H1 (cell line): ENCODE results near the gene EPS8. TPM values are rescaled to one million over a fixed set of nuclear protein-coding genes. Genes with fewer than 3 reads are reported as not detected.
A peak's percentile ranks its signal among the peaks of the same experiment; 100 is the strongest.

ENCODE experiments used
- CTCF ChIA-PET: fragments of 300-600 bp; sonication (Branson Sonifier 250); formaldehyde crosslinking; loops from one replicate; lab custom pipeline; 2021; ENCODE audit not compliant: partially characterized antibody; lab: Charles Lee
- POLR2A ChIA-PET: fragments of 300-600 bp; sonication (Branson Sonifier 250); formaldehyde crosslinking; loops from one replicate; lab custom pipeline; 2021; ENCODE audit warnings: inconsistent platforms; ENCODE audit not compliant: partially characterized antibody; lab: Charles Lee
- DNase-seq, 2 experiments: peaks; one replicate each; pipeline versions ENCODE4 v3.0.0 to v3.0.0-alpha.2; 2010 to 2022; ENCODE audit warnings: low spot score in 2 of 2, low read depth in 1 of 2, mixed read lengths in 1 of 2
- FAIRE-seq: peaks from 2 replicates; lab custom pipeline; 2011; peaks lifted over from hg19 to GRCh38; lab: Jason Lieb, UNC
- H2AFZ ChIP-seq: 2 replicates; pipeline ENCODE4 v1.8.1; 2012; ENCODE audit warnings: low read length, inconsistent platforms
- H2AK5ac ChIP-seq: 2 replicates; pipeline ENCODE4 v1.6.1; 2013; ENCODE audit warnings: low read depth, low read length
- H2BK120ac ChIP-seq: replicated peaks from 2 replicates; pipeline ENCODE3; 2013; ENCODE audit warnings: low read depth, low read length, inconsistent platforms
- H2BK12ac ChIP-seq: 2 replicates; pipeline ENCODE4 v1.6.1; 2013; ENCODE audit warnings: low read depth, low read length
- H2BK15ac ChIP-seq: 2 replicates; pipeline ENCODE4 v1.6.1; 2013; ENCODE audit warnings: low read length
- H2BK20ac ChIP-seq: 2 replicates; pipeline ENCODE4 v1.6.1; 2013; ENCODE audit warnings: low read length
- H2BK5ac ChIP-seq: 2 replicates; pipeline ENCODE4 v1.6.1; 2013; ENCODE audit warnings: low read depth, low read length
- H3K14ac ChIP-seq: 2 replicates; pipeline ENCODE4 v1.6.1; 2013; ENCODE audit warnings: inconsistent platforms; ENCODE audit not compliant: insufficient read length
- H3K18ac ChIP-seq: 2 replicates; pipeline ENCODE4 v1.6.1; 2013; ENCODE audit warnings: low read length; ENCODE audit errors: extremely low read depth
- H3K23ac ChIP-seq: 2 replicates; pipeline ENCODE4 v1.6.1; 2013; ENCODE audit warnings: inconsistent platforms; ENCODE audit not compliant: insufficient read length
- H3K23me2 ChIP-seq: 2 replicates; pipeline ENCODE4 v1.6.1; 2013; ENCODE audit warnings: low read depth, low read length
- H3K27ac ChIP-seq: 2 replicates; pipeline ENCODE4 v1.6.1; 2011; ENCODE audit warnings: low read depth, low read length, inconsistent platforms
- H3K27me3 ChIP-seq, 4 experiments: replicated peaks in 1 of 4; 1 replicate in 1 of 4; 2 replicates in 3 of 4; pipeline versions ENCODE4 v1.6.1 to v1.8.1; 2011 to 2013; ENCODE audit warnings: low read length in 3 of 4, mild to moderate bottlenecking in 3 of 4, inconsistent platforms in 2 of 4, mixed read lengths in 2 of 4, moderate library complexity in 1 of 4; ENCODE audit not compliant: control insufficient read depth in 3 of 4, insufficient read depth in 3 of 4; ENCODE audit errors: extremely low read depth in 1 of 4
- H3K36me3 ChIP-seq, 4 experiments: 2 replicates each; pipeline versions ENCODE4 v1.6.1 to v1.8.1; 2011 to 2013; ENCODE audit warnings: mild to moderate bottlenecking in 4 of 4, low read length in 3 of 4, moderate library complexity in 2 of 4, control low read depth in 1 of 4, inconsistent platforms in 1 of 4; ENCODE audit not compliant: insufficient read depth in 4 of 4, control insufficient read depth in 2 of 4
- H3K4ac ChIP-seq: replicated peaks from 2 replicates; pipeline ENCODE3; 2013; ENCODE audit warnings: low read length, low read depth, mixed read lengths, inconsistent platforms; ENCODE audit not compliant: insufficient read length
- H3K4me1 ChIP-seq, 4 experiments: replicated peaks in 1 of 4; 1 replicate in 1 of 4; 2 replicates in 3 of 4; pipeline versions ENCODE4 v1.6.1 to v1.8.1; 2011 to 2013; ENCODE audit warnings: low read length in 3 of 4, inconsistent platforms in 2 of 4, mixed read lengths in 1 of 4; ENCODE audit not compliant: insufficient read depth in 4 of 4, control insufficient read depth in 3 of 4
- H3K4me2 ChIP-seq, 2 experiments: 2 replicates each; pipeline versions ENCODE4 v1.6.1 to v1.8.1; 2011 to 2013; ENCODE audit warnings: low read depth in 2 of 2, low read length in 2 of 2, control low read depth in 1 of 2, inconsistent platforms in 1 of 2, mild to moderate bottlenecking in 1 of 2; ENCODE audit not compliant: insufficient read depth in 1 of 2
- H3K4me3 ChIP-seq, 4 experiments: fragments of 200-600, 300-600 bp in 1 of 4; sonication (generic), shearing (Covaris generic), sonication (Bioruptor Twin) in 1 of 4; 2 replicates each; pipeline versions ENCODE4 v1.5.1 to v1.8.1; 2011 to 2016; ENCODE audit warnings: low read length in 4 of 4, low read depth in 3 of 4, control low read depth in 2 of 4, inconsistent platforms in 2 of 4, mild to moderate bottlenecking in 2 of 4, mixed read lengths in 1 of 4, moderate library complexity in 1 of 4; ENCODE audit not compliant: insufficient read depth in 2 of 4; ENCODE audit errors: extremely low read depth in 1 of 4
- H3K56ac ChIP-seq: replicated peaks from 2 replicates; pipeline ENCODE3; 2013; ENCODE audit warnings: low read depth, mild to moderate bottlenecking, mixed read lengths, low read length, inconsistent platforms; ENCODE audit not compliant: insufficient read length
- H3K79me1 ChIP-seq: 2 replicates; pipeline ENCODE4 v1.6.1; 2013; ENCODE audit warnings: low read depth, low read length, control low read depth
- H3K79me2 ChIP-seq, 2 experiments: 2 replicates each; pipeline versions ENCODE4 v1.6.1 to v1.8.1; 2012 to 2013; ENCODE audit warnings: low read length in 2 of 2, mild to moderate bottlenecking in 2 of 2, inconsistent platforms in 1 of 2; ENCODE audit not compliant: insufficient read depth in 2 of 2, control insufficient read depth in 1 of 2
- H3K9ac ChIP-seq, 4 experiments: replicated peaks in 1 of 4; 1 replicate in 1 of 4; 2 replicates in 3 of 4; pipeline versions ENCODE4 v1.6.1 to v1.8.1; 2011 to 2013; ENCODE audit warnings: low read depth in 3 of 4, low read length in 3 of 4, control low read depth in 2 of 4, mild to moderate bottlenecking in 2 of 4, moderate library complexity in 2 of 4, inconsistent platforms in 1 of 4; ENCODE audit errors: extremely low read depth in 1 of 4
- H3K9me3 ChIP-seq, 2 experiments: 2 replicates each; pipeline versions ENCODE4 v1.6.1 to v1.8.1; 2012 to 2013; ENCODE audit warnings: mild to moderate bottlenecking in 2 of 2, moderate library complexity in 2 of 2, control low read depth in 1 of 2, inconsistent platforms in 1 of 2, low read depth in 1 of 2, low read length in 1 of 2, mixed read lengths in 1 of 2; ENCODE audit not compliant: insufficient read depth in 2 of 2
- H4K20me1 ChIP-seq, 2 experiments: replicated peaks in 1 of 2; 2 replicates each; pipeline versions ENCODE3 to v1.8.1; 2011 to 2013; ENCODE audit warnings: inconsistent platforms in 2 of 2, low read length in 2 of 2, mild to moderate bottlenecking in 1 of 2; ENCODE audit not compliant: insufficient read depth in 2 of 2, control insufficient read depth in 1 of 2
- H4K5ac ChIP-seq: 2 replicates; pipeline ENCODE4 v1.6.1; 2013; ENCODE audit warnings: low read length, low read depth, mixed read lengths, inconsistent platforms; ENCODE audit not compliant: insufficient read length
- H4K8ac ChIP-seq: 2 replicates; pipeline ENCODE4 v1.8.0; 2013; ENCODE audit warnings: mild to moderate bottlenecking, moderate library complexity, low read length, inconsistent platforms; ENCODE audit not compliant: insufficient read depth; ENCODE audit errors: extremely low read depth
- H4K91ac ChIP-seq: replicated peaks from 2 replicates; pipeline ENCODE3; 2013; ENCODE audit warnings: low read length, mixed read lengths, inconsistent platforms; ENCODE audit not compliant: insufficient read length
- BCL11A ChIP-seq, 2 experiments: IDR thresholded peaks; one replicate each; pipeline ENCODE4 v1.6.1; 2011; ENCODE audit warnings: low read depth in 2 of 2, low read length in 2 of 2, mild to moderate bottlenecking in 2 of 2
- BRCA1 ChIP-seq: IDR thresholded peaks from 2 replicates; pipeline ENCODE4 v1.6.1; 2012; ENCODE audit warnings: low read depth, low read length, improper control_type of control experiment
- CEBPB ChIP-seq: IDR thresholded peaks from 2 replicates; pipeline ENCODE4 v1.6.1; 2012; ENCODE audit warnings: low read depth, low read length
- CTBP2 ChIP-seq: IDR thresholded peaks from 2 replicates; pipeline ENCODE4 v1.7.0; 2011; ENCODE audit warnings: borderline replicate concordance, mild to moderate bottlenecking, moderate library complexity, mixed read lengths, low read length; ENCODE audit not compliant: insufficient read depth, insufficient read length
- GABPA ChIP-seq: IDR thresholded peaks from 2 replicates; pipeline ENCODE4 v1.6.1; 2011; ENCODE audit warnings: mild to moderate bottlenecking, low read length, moderate library complexity, borderline replicate concordance; ENCODE audit not compliant: insufficient read depth
- KDM1A ChIP-seq: fragments of 200-600, 300-600 bp; sonication (generic); IDR thresholded peaks from 2 replicates; pipeline ENCODE4 v1.7.1; 2016; ENCODE audit warnings: mild to moderate bottlenecking, low read length, borderline replicate concordance
- MAFK ChIP-seq: IDR thresholded peaks from 2 replicates; pipeline ENCODE4 v1.6.1; 2012; ENCODE audit warnings: low read depth, mild to moderate bottlenecking, improper control_type of control experiment, low read length
- PHF8 ChIP-seq: fragments of 200-600 bp; sonication (generic); conservative IDR thresholded peaks from 2 replicates; pipeline ENCODE4 v1.7.1; 2012; ENCODE audit warnings: low read depth, mild to moderate bottlenecking, inconsistent platforms, low read length, moderate library complexity
- RBBP5 ChIP-seq: IDR thresholded peaks from 2 replicates; pipeline ENCODE4 v1.7.1; 2012; ENCODE audit warnings: low read depth, mild to moderate bottlenecking, inconsistent platforms, low read length, moderate library complexity, borderline replicate concordance
- SAP30 ChIP-seq: fragments of 300-600 bp; sonication (generic); IDR thresholded peaks from 2 replicates; pipeline ENCODE4 v1.7.1; 2012; ENCODE audit warnings: low read length, moderate library complexity, mild to moderate bottlenecking, inconsistent platforms; ENCODE audit not compliant: insufficient read depth, insufficient replicate concordance
- SIN3A ChIP-seq, 2 experiments: IDR thresholded peaks in 1 of 2; conservative IDR thresholded peaks in 1 of 2; 2 replicates each; pipeline ENCODE4 v1.6.1; 2011 to 2012; ENCODE audit warnings: low read length in 2 of 2, improper control_type of control experiment in 1 of 2, low read depth in 1 of 2, mild to moderate bottlenecking in 1 of 2
- SIX5 ChIP-seq: IDR thresholded peaks from 2 replicates; pipeline ENCODE4 v1.6.1; 2011; ENCODE audit warnings: mild to moderate bottlenecking, low read depth, low read length
- SP1 ChIP-seq: IDR thresholded peaks from 2 replicates; pipeline ENCODE4 v1.6.1; 2011; ENCODE audit warnings: low read depth, low read length
- TAF1 ChIP-seq: IDR thresholded peaks from 2 replicates; pipeline ENCODE4 v1.6.1; 2011; ENCODE audit warnings: mild to moderate bottlenecking, low read depth, low read length
- WGBS, 2 experiments: shearing (Covaris generic) in 1 of 2; methylation state at CpG; one replicate each; pipeline versions ENCODE4 v1.1.6 to v1.1.7; 2013 to 2015; ENCODE audit warnings: low lambda C conversion rate in 2 of 2, mixed read lengths in 2 of 2, inconsistent platforms in 1 of 2, low coverage in 1 of 2, missing lambda C conversion rate in 1 of 2; ENCODE audit not compliant: insufficient replicate concordance in 2 of 2, insufficient coverage in 1 of 2, insufficient read length in 1 of 2; ENCODE audit errors: extremely low coverage in 1 of 2, missing lambda C conversion rate in 1 of 2; 5-methylcytosine and 5-hydroxymethylcytosine counted together
- polyA plus RNA-seq, 7 experiments: library from polyadenylated mRNA; depleted of rRNA in 3 of 7; stranded (reverse) in 5 of 7; unstranded in 2 of 7; fragments of >200 nt in 5 of 7; fragments of 200-250 nt in 2 of 7; gene quantifications; 1 replicate in 5 of 7; 2 replicates in 1 of 7; 4 replicates in 1 of 7; pipeline versions ENCODE4 v1.2.1 to v1.2.3, GENCODE V29; 2011 to 2013; ENCODE audit warnings: missing spikeins in 2 of 7, mixed read lengths in 2 of 7
- total RNA-seq: library from RNA; stranded (reverse); fragmentation: NEBNext Ultra II Directional; extraction: Animal tissue kit (Norgen Biotek cat#: 25700); gene quantifications from 2 replicates; pipeline ENCODE4 v1.2.1, GENCODE V29; 2021

Gene EPS8
- total and polyA plus RNA-seq, 2 of the 8 experiments (the other 6 are each of a cell fraction or from before 2014, with no cell fraction given), result 3.0 to 4.6 TPM

DNA sequence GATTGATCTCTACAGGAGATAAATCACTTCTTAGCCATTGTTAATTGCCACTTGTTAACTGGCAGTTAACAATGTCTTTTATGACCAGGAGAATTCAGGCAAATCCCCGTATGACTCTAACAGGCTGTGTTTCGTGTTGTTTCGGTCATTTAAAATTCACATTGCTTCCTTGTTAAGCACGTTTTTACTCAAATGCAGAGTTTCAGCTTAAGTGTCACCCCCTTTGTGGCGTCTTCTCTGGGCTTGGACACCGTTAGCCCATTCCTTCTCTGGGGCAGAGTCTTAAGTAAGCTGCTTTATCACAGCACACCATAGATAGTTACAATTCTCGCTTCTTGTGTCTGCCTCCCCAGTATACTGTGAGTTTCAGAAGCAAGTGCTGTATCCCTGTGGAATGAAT lies 205.4 kb downstream of the EPS8 start:
- no peak overlapping the region for H3K14ac ChIP-seq
- H4K20me1 ChIP-seq, result no peaks in the 10 kb centered on the region
- H3K4ac ChIP-seq, result no peak overlapping the region
- H2AK5ac ChIP-seq, result no peak overlapping the region
- no peak overlapping the region for H3K9ac ChIP-seq
- no peaks in the 10 kb centered on the region for H3K79me2 ChIP-seq
- no peak overlapping the region for H2BK15ac ChIP-seq
- H3K27me3 ChIP-seq, result no peaks in the 10 kb centered on the region
- H2BK120ac ChIP-seq, result no peak overlapping the region
- H3K23me2 ChIP-seq, result no peaks in the 10 kb centered on the region
- DNase-seq (no peak), FAIRE-seq (no peak)
- WGBS, 2 experiments, result 72% methylated on average over 7 of the region's 7 CpGs; no CpG with 5 or more reads in 1 of the 2 experiments
- no peak overlapping the region for H3K18ac ChIP-seq
- H3K79me1 ChIP-seq, result no peaks in the 10 kb centered on the region
- ChIA-PET CTCF (interaction anchor here (0.6 to 7.5 kb wide), 24 partner anchors 9 to 1397 kb away, joined by 3 to 76 read pairs (median 5); no protein-coding TSS in a partner anchor), POLR2A (no interaction called here)
- H2BK5ac ChIP-seq, result no peak overlapping the region
- 0 out of 2 replicates have a peak overlapping the region, but pooled peaks have one; percentile 14 for H2AFZ ChIP-seq
- no peak overlapping the region for H3K27ac ChIP-seq
- H3K4me2 ChIP-seq, result no peak overlapping the region
- H4K8ac ChIP-seq, result no peak overlapping the region
- no peak overlapping the region for H2BK12ac ChIP-seq
- no peak overlapping the region for H4K91ac ChIP-seq
- no peak overlapping the region for H2BK20ac ChIP-seq
- no peak overlapping the region for H3K23ac ChIP-seq
- peaks cover 6 to 7% of the 10 kb centered on the region in 2 experiments; a peak in 3 of 4 replicates for H3K9me3 ChIP-seq
- no peaks in the 10 kb centered on the region for H3K4me1 ChIP-seq
- H4K5ac ChIP-seq, result no peak overlapping the region
- H3K36me3 ChIP-seq, result no peaks in the 10 kb centered on the region; a peak in 1 of 8 replicates
- H3K56ac ChIP-seq, result no peak overlapping the region
- no peak overlapping the region for H3K4me3 ChIP-seq
- TF ChIP-seq PHF8 (no peak), SAP30 (no peak), RBBP5 (no peak), GABPA (no peak), SIX5 (no peak), KDM1A (no peak), SIN3A (conservative IDR thresholded peaks at IDR 0.05 in 1 of 2, IDR thresholded peaks at IDR 0.05 in 1 of 2; ENCODE audit: low read depth in 1 of 2, low read length in 2 of 2) (no peak), BCL11A (IDR thresholded peaks at IDR 0.05; ENCODE audit: low read depth in 2 of 2, low read length in 2 of 2) (no peak), TAF1 (no peak), SP1 (no peak), CEBPB (no peak), CTBP2 (no peak), BRCA1 (no peak), MAFK (no peak)
